OCI-LY3 (cell line): ENCODE results near the gene RSPH9.

Source experiments
- CTCF ChIP-seq: fragments of 200-600, 300-600 bp; sonication (generic); IDR thresholded peaks from 2 replicates; pipeline ENCODE4 v1.5.1; 2014; ENCODE audit warnings: antibody characterized with exemption, low read length, low read depth
- EZH2phosphoT487 ChIP-seq: fragments of 200-600 bp; shearing (Covaris generic); IDR thresholded peaks from 2 replicates; pipeline ENCODE4 v1.6.1; 2018; ENCODE audit warnings: antibody characterized with exemption, mixed run types, low read depth

- no peak for TF ChIP-seq CTCF
- TF ChIP-seq EZH2phosphoT487 = no peak
These were observed 50.6 kb downstream of the RSPH9 start for GRCh38 chr6:43695215-43695966.
